Right cardiac atrium (tissue), 5 donors: ENCODE results near the gene TMEM273. TPM values are rescaled to one million over a fixed set of nuclear protein-coding genes. Genes with fewer than 3 reads are reported as not detected.

Experiments used
- ATAC-seq, 2 donors: fragments of 200-7000 bp; cut with Tn5 transposase; one replicate each; pipeline versions ENCODE4 v1.8.0 to v1.9.1; 2020; ENCODE audit warnings: moderate library complexity in 2 of 2, mild to moderate bottlenecking in 1 of 2
- DNase-seq, 3 donors: peaks; one replicate each; pipeline ENCODE4 v3.0.0-alpha.2; 2020
- H3K27ac ChIP-seq: one replicate; pipeline ENCODE4 v1.5.1; 2013; ENCODE audit warnings: mild to moderate bottlenecking, low read length, control low read depth, moderate library complexity
- H3K27me3 ChIP-seq: one replicate; pipeline ENCODE4 v1.6.1; 2013; ENCODE audit not compliant: control insufficient read depth, insufficient read depth
- H3K4me1 ChIP-seq: one replicate; pipeline ENCODE4 v1.6.1; 2013; ENCODE audit warnings: low read length; ENCODE audit not compliant: control insufficient read depth, insufficient read depth
- H3K4me3 ChIP-seq: one replicate; pipeline ENCODE4 v1.5.1; 2013; ENCODE audit warnings: low read length, control low read depth
- H3K9me3 ChIP-seq: one replicate; pipeline ENCODE4 v1.6.1; 2013; ENCODE audit warnings: low read length; ENCODE audit not compliant: control insufficient read depth
- WGBS: extraction: QIAGEN DNeasy Blood & Tissue Kit; methylation state at CpG from one replicate; pipeline ENCODE4 v1.1.7; 2013; 5-methylcytosine and 5-hydroxymethylcytosine counted together
- intact Hi-C, 4 donors: fragments of 100-400 bp; cut with DNase I; formaldehyde crosslinking; loops; one replicate each; pipeline versions ENCODE4 v1.11.0 to v1.14.0; 2022 to 2023
- polyA plus RNA-seq: library from polyadenylated mRNA; stranded (reverse); fragments of 200-250 nt; gene quantifications from one replicate; pipeline ENCODE4 v1.2.3, GENCODE V29; 2013
- total RNA-seq, 4 donors: library from RNA; stranded (reverse); fragmentation: NEBNext Ultra II Directional; extraction: Animal tissue kit (Norgen Biotek cat#: 25700); gene quantifications; one replicate each; pipeline ENCODE4 v1.2.1, GENCODE V29; 2021
- donor health status: healthy with polysubstance abuse.
- donor health status: DM: no; HTN: yes; CAD: no.
- donor health status: DM: no; HTN: no; CAD: no.
- donor health status: DM: no; HTN: yes; CAD: no; lungs with severe emphysema.
- donor health status: DM: yes; HTN: yes; CAD: no.

Gene TMEM273
- total and polyA plus RNA-seq, 5 donors = 9.6 to 36.9 (median 23.6) TPM

- Histone ChIP-seq H3K9me3 (no peaks in the 10 kb centered on the region), H3K4me3 (no peak overlapping the region), H3K27me3 (no peaks in the 10 kb centered on the region), H3K4me1 (peaks cover 12% of the 10 kb centered on the region), H3K27ac (peak overlapping the region; percentile 48)
- DNase-seq = peak in 1 of 3 donors; percentile 51
- intact Hi-C loops = no loop called here
- WGBS = 59% methylated on average over 8 of the region's 8 CpGs
- ATAC-seq = peak; percentile 61 to 64
These were observed 49.0 kb downstream of the TMEM273 start for GRCh38 chr10:49139028-49139845.

GRCh38 chr10:49138361-49138891, 49.8 kb downstream of the TMEM273 start:
- Histone ChIP-seq H3K9me3 (no peaks in the 10 kb centered on the region), H3K4me3 (no peak overlapping the region), H3K4me1 (peaks cover 9% of the 10 kb centered on the region), H3K27me3 (no peaks in the 10 kb centered on the region), H3K27ac (no peak overlapping the region)
- DNase-seq = peak; percentile 35 to 80 (median 69)
- WGBS = 70% methylated on average over 7 of the region's 7 CpGs
- intact Hi-C loops = no loop called here
- ATAC-seq = peak; percentile 28 to 45

GRCh38 chr10:49136525-49136924, 51.7 kb downstream of the TMEM273 start:
- 51% methylated on average over 1 of the region's 1 CpG for WGBS
- intact Hi-C loops = no loop called here
- H3K4me1 ChIP-seq = peaks cover 9% of the 10 kb centered on the region

GRCh38 chr10:49135575-49136313, 52.4 kb downstream of the TMEM273 start:
- no peaks in the 10 kb centered on the region for H3K9me3 ChIP-seq
- peaks cover 9% of the 10 kb centered on the region for H3K4me1 ChIP-seq
- ATAC-seq = peak in 1 of 2 donors; percentile 38
- intact Hi-C loops = no loop called here
- no peak overlapping the region for H3K4me3 ChIP-seq
- DNase-seq = no peak
- H3K27me3 ChIP-seq = no peaks in the 10 kb centered on the region
- WGBS = 47% methylated on average over 9 of the region's 9 CpGs
- H3K27ac ChIP-seq = peak overlapping the region; percentile 32

More at GRCh38 chr10:49136525-49136924, 51.7 kb downstream of the TMEM273 start:
- no peak overlapping the region for H3K27ac ChIP-seq
- DNase-seq (no peak), ATAC-seq (no peak)
- H3K4me3 ChIP-seq = no peak overlapping the region
- no peaks in the 10 kb centered on the region for H3K27me3 ChIP-seq
- no peaks in the 10 kb centered on the region for H3K9me3 ChIP-seq

GRCh38 chr10:49134327-49134726, 53.9 kb downstream of the TMEM273 start:
- Histone ChIP-seq H3K9me3 (no peaks in the 10 kb centered on the region), H3K27me3 (no peaks in the 10 kb centered on the region), H3K4me3 (no peak overlapping the region), H3K27ac (no peak overlapping the region), H3K4me1 (peaks cover 5% of the 10 kb centered on the region)
- intact Hi-C loops = no loop called here
- DNase-seq (no peak), ATAC-seq (no peak)
- 60% methylated on average over 3 of the region's 3 CpGs for WGBS

GRCh38 chr10:49133706-49134248, 54.4 kb downstream of the TMEM273 start, which contains the start of gene FAM170B:
FAM170B (minus strand) TSS chr10:49134021; CDS start chr10:49133918, 103 bp downstream.
- Histone ChIP-seq H3K4me1 (peaks cover under 1% of the 10 kb centered on the region), H3K9me3 (no peaks in the 10 kb centered on the region), H3K27me3 (no peaks in the 10 kb centered on the region), H3K27ac (no peak within 1 kb of the TSS), H3K4me3 (no peak within 1 kb of the TSS)
- intact Hi-C loops = no loop called here
- DNase-seq (peak in 1 of 3 donors; percentile 63), ATAC-seq (peak; percentile 53 to 63)
- 62% methylated on average over 5 of the region's 5 CpGs for WGBS

- WGBS = 96% methylated on average over 2 of the region's 2 CpGs
These were observed 55.8 kb downstream of the TMEM273 start for GRCh38 chr10:49132362-49132737.

GRCh38 chr10:49131507-49132361, 56.5 kb downstream of the TMEM273 start:
- Histone ChIP-seq H3K27me3 (no peaks in the 10 kb centered on the region), H3K27ac (no peak overlapping the region), H3K4me1 (no peaks in the 10 kb centered on the region), H3K4me3 (no peak overlapping the region), H3K9me3 (no peaks in the 10 kb centered on the region)
- intact Hi-C loops = no loop called here
- ATAC-seq = peak; percentile 54 to 56
- WGBS = 78% methylated on average over 37 of the region's 37 CpGs
- DNase-seq = peak in 2 of 3 donors; percentile 77 to 79

More at GRCh38 chr10:49132362-49132737, 55.8 kb downstream of the TMEM273 start:
- no peak overlapping the region for H3K4me3 ChIP-seq
- intact Hi-C loops = no loop called here
- no peaks in the 10 kb centered on the region for H3K9me3 ChIP-seq
- H3K27ac ChIP-seq = no peak overlapping the region
- H3K27me3 ChIP-seq = no peaks in the 10 kb centered on the region
- DNase-seq (no peak), ATAC-seq (no peak)
- no peaks in the 10 kb centered on the region for H3K4me1 ChIP-seq

GRCh38 chr10:49129376-49129775, 58.8 kb downstream of the TMEM273 start:
- intact Hi-C loops = no loop called here

GRCh38 chr10:49128854-49129253, 59.3 kb downstream of the TMEM273 start:
- DNase-seq (peak in 1 of 3 donors; percentile 40), ATAC-seq (peak in 1 of 2 donors; percentile 58)
- Histone ChIP-seq H3K27ac (no peak overlapping the region), H3K9me3 (no peaks in the 10 kb centered on the region), H3K27me3 (no peaks in the 10 kb centered on the region), H3K4me3 (no peak overlapping the region), H3K4me1 (no peaks in the 10 kb centered on the region)
- WGBS = 68% methylated on average over 4 of the region's 4 CpGs
- intact Hi-C loops = no loop called here

More at GRCh38 chr10:49129376-49129775, 58.8 kb downstream of the TMEM273 start:
- WGBS = 94% methylated on average over 1 of the region's 1 CpG
- no peak overlapping the region for H3K4me3 ChIP-seq
- DNase-seq (no peak), ATAC-seq (no peak)
- H3K9me3 ChIP-seq = no peaks in the 10 kb centered on the region
- H3K27ac ChIP-seq = no peak overlapping the region
- no peaks in the 10 kb centered on the region for H3K4me1 ChIP-seq
- no peaks in the 10 kb centered on the region for H3K27me3 ChIP-seq
